HepG2 (cell line): Measurements from ENCODE around the gene CSTF1. TPM values are rescaled to one million over a fixed set of nuclear protein-coding genes. Genes with fewer than 3 reads are reported as not detected.

ENCODE experiments used
- AHR ChIP-seq: IDR thresholded peaks from 2 replicates; pipeline ENCODE4 v1.6.1; 2018; ENCODE audit warnings: missing genetic modification reagents, missing compliant biosample characterization
- BCL6 ChIP-seq: IDR thresholded peaks from 2 replicates; pipeline ENCODE4 v1.6.1; 2016; ENCODE audit warnings: missing genetic modification reagents, missing compliant biosample characterization
- BRCA1 ChIP-seq: sonication (generic); formaldehyde crosslinking; IDR thresholded peaks from 2 replicates; pipeline ENCODE4 v1.4.0; 2020; ENCODE audit warnings: missing genetic modification reagents
- BRD4 ChIP-seq: sonication (generic); formaldehyde crosslinking; IDR thresholded peaks from 2 replicates; pipeline ENCODE4 v1.4.0; 2020; ENCODE audit warnings: missing genetic modification reagents
- DMAP1 ChIP-seq: IDR thresholded peaks from 2 replicates; pipeline ENCODE4 v1.6.1; 2016
- FLYWCH1 ChIP-seq: sonication (generic); formaldehyde crosslinking; IDR thresholded peaks from 2 replicates; pipeline ENCODE4 v1.8.1; 2023; ENCODE audit warnings: mild to moderate bottlenecking, missing genetic modification reagents
- GFI1 ChIP-seq: sonication (generic); formaldehyde crosslinking; IDR thresholded peaks from 2 replicates; pipeline ENCODE4 v1.5.0; 2020; ENCODE audit warnings: missing genetic modification reagents, mild to moderate bottlenecking, borderline replicate concordance
- KDM5B ChIP-seq: sonication (generic); formaldehyde crosslinking; IDR thresholded peaks from 2 replicates; pipeline ENCODE4 v1.4.0; 2020; ENCODE audit warnings: missing genetic modification reagents, mild to moderate bottlenecking, borderline replicate concordance
- NR2F2 ChIP-seq: IDR thresholded peaks from 2 replicates; pipeline ENCODE4 v1.6.1; 2012; ENCODE audit warnings: low read depth, inconsistent platforms, borderline replicate concordance
- RFX5 ChIP-seq: IDR thresholded peaks from 2 replicates; pipeline ENCODE4 v1.6.1; 2011; ENCODE audit warnings: low read depth, low read length, improper control_type of control experiment
- RORA ChIP-seq: sonication (generic); formaldehyde crosslinking; IDR thresholded peaks from 2 replicates; pipeline ENCODE4 v1.5.0; 2020; ENCODE audit warnings: mild to moderate bottlenecking, missing genetic modification reagents, moderate library complexity
- SETDB1 ChIP-seq: sonication (generic); formaldehyde crosslinking; IDR thresholded peaks from 2 replicates; pipeline ENCODE4 v1.5.1; 2020; ENCODE audit warnings: missing genetic modification reagents, mild to moderate bottlenecking, borderline replicate concordance
- SKI ChIP-seq: fragments of 450-650 bp; IDR thresholded peaks from one replicate; pipeline ENCODE4 v1.6.1; 2018; ENCODE audit warnings: mild to moderate bottlenecking; ENCODE audit not compliant: partially characterized antibody
- SUZ12 ChIP-seq: fragments of 150-350 bp; IDR thresholded peaks from 2 replicates; pipeline ENCODE4 v1.6.1; 2014; ENCODE audit warnings: low read depth, low read length
- TCF12 ChIP-seq, 2 experiments: fragments of 450-650 bp in 1 of 2; sonication (generic) in 1 of 2; formaldehyde crosslinking in 1 of 2; IDR thresholded peaks; 2 replicates each; pipeline versions ENCODE4 v1.6.1 to v1.8.0; 2017 to 2022; ENCODE audit warnings: antibody characterized with exemption in 1 of 2, mild to moderate bottlenecking in 1 of 2, missing genetic modification reagents in 1 of 2, moderate library complexity in 1 of 2
- TEAD3 ChIP-seq: optimal IDR thresholded peaks from 2 replicates; pipeline ENCODE3; 2016; ENCODE audit warnings: borderline replicate concordance
- ZFX ChIP-seq: sonication (generic); formaldehyde crosslinking; IDR thresholded peaks from 2 replicates; pipeline ENCODE4 v1.4.0; 2020; ENCODE audit warnings: mild to moderate bottlenecking, low read depth, missing genetic modification reagents, moderate library complexity
- ZNF20 ChIP-seq: sonication (generic); formaldehyde crosslinking; IDR thresholded peaks from 2 replicates; pipeline ENCODE4 v1.4.0; 2020; ENCODE audit warnings: mild to moderate bottlenecking, moderate library complexity, missing genetic modification reagents
- ZNF24 ChIP-seq: fragments of 450-650 bp; IDR thresholded peaks from 2 replicates; pipeline ENCODE4 v1.6.1; 2017; ENCODE audit warnings: antibody characterized with exemption, mild to moderate bottlenecking
- ZNF253 ChIP-seq: sonication (generic); formaldehyde crosslinking; IDR thresholded peaks from 2 replicates; pipeline ENCODE4 v1.8.0; 2022; ENCODE audit warnings: mild to moderate bottlenecking, missing genetic modification reagents, borderline replicate concordance
- ZNF441 ChIP-seq: sonication (generic); formaldehyde crosslinking; IDR thresholded peaks from 2 replicates; pipeline ENCODE4 v1.7.0; 2021; ENCODE audit warnings: missing genetic modification reagents, borderline replicate concordance
- ZNF451 ChIP-seq: sonication (generic); formaldehyde crosslinking; IDR thresholded peaks from 2 replicates; pipeline ENCODE4 v1.5.0; 2020; ENCODE audit warnings: mild to moderate bottlenecking, missing genetic modification reagents
- ZNF709 ChIP-seq: sonication (generic); formaldehyde crosslinking; IDR thresholded peaks from 2 replicates; pipeline ENCODE4 v1.5.0; 2020; ENCODE audit warnings: mild to moderate bottlenecking, missing genetic modification reagents
- ZNF777 ChIP-seq: sonication (generic); formaldehyde crosslinking; IDR thresholded peaks from 2 replicates; pipeline ENCODE4 v1.4.0; 2020; ENCODE audit warnings: missing genetic modification reagents
- polyA plus RNA-seq, 8 experiments: library from polyadenylated mRNA; depleted of rRNA in 3 of 8; stranded (reverse) in 7 of 8; unstranded in 1 of 8; fragments of >200 nt; fragmentation: Illumina TruSeq in 4 of 8; extraction: Trizol in 4 of 8; gene quantifications; 2 replicates each; pipeline versions ENCODE4 v1.2.1 to v1.2.3, GENCODE V29; 2011 to 2016; ENCODE audit warnings: low read depth in 4 of 8, missing spikeins in 1 of 8, mixed read lengths in 1 of 8; ENCODE audit not compliant: insufficient read depth in 1 of 8
- total RNA-seq, 5 experiments: library from RNA; depleted of rRNA; stranded (reverse); fragments of >200 nt; fragmentation: Illumina TruSeq; extraction: Trizol; gene quantifications; 2 replicates each; pipeline ENCODE4 v1.2.3, GENCODE V29; 2016; ENCODE audit warnings: low read depth in 1 of 5
- TF ChIP-seq, protein P1 (sequence below): sonication (generic); formaldehyde crosslinking; IDR thresholded peaks from 2 replicates; pipeline ENCODE4 v1.5.1; 2020; ENCODE audit warnings: mild to moderate bottlenecking, moderate library complexity, missing genetic modification reagents
- TF ChIP-seq, protein P2 (sequence below): sonication (generic); formaldehyde crosslinking; conservative IDR thresholded peaks from 2 replicates; pipeline ENCODE4 v1.5.0; 2020; ENCODE audit warnings: missing genetic modification reagents
- TF ChIP-seq, protein P3 (sequence below): sonication (generic); formaldehyde crosslinking; IDR thresholded peaks from 2 replicates; pipeline ENCODE4 v1.8.0; 2022; ENCODE audit warnings: missing genetic modification reagents, low read depth, mild to moderate bottlenecking, borderline replicate concordance

Gene CSTF1
- total and polyA plus RNA-seq, 2 of the 13 experiments (the other 11 are each of a cell fraction or from before 2014, with no cell fraction given) = 70.9 to 100 TPM

DNA sequence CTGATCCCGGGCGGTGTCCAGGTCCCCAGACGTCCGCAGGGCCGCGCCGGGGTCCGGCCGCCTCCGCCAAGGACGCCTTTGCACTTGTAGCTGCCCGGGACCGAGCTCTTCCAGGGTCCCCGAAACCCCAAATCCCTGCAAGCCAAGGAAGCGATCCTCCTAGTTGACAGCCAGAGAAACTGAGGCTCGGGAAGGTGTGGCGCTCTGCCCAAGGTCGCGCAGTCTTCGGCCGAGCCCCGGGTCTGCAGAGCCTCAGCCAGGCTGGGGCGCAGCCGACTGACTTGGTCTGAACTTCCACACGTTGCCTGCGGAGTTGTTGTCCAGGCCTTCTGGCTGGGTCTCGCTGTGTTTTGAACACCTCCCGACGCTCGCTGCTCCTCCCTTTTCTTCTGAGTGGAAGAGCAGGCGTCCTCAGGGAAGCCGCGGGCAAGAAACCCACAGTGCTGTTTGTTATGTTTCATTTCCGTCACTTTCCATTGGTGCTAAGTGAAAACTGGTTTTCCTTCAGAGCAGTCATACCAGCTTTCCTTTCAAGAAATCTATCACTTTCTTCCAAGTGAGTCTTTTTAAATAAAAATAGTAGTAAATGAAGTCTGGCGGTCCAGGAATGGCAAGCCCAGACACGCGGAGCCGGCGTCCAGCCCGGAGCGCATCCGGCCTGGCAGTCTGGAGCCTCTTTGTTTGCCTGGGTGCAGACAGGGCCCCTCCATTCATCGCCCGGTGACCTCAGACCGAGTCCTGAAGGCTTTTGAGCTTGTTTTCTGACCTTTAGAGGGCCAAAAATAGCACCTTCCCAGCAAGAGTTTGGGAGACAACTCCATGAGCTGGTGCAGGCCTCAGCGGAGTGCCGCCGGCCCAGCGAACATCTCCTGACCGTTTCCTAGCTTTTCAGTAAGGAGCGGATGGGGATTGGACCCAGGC lies 33.0 kb upstream of the CSTF1 start (continued):
- TF ChIP-seq RORA (CRISPR knock-in tag) (no peak), FLYWCH1 (no peak), SUZ12 (no peak), BRD4 (no peak), BRCA1 (CRISPR knock-in tag) (no peak; the same call in 1 of the 2 replicates), GFI1 (CRISPR knock-in tag) (peak; percentile 28; the same call in 1 of the 2 replicates), TCF12 (IDR thresholded peaks at IDR 0.05) (no peak), TCF12 (CRISPR knock-in tag; IDR thresholded peaks at IDR 0.05) (no peak), SKI (peak; percentile 80), ZNF20 (CRISPR knock-in tag) (peak; percentile 90; the same call in 1 of the 2 replicates), TEAD3 (CRISPR knock-in tag) (no peak), AHR (no peak), RFX5 (no peak), ZNF24 (no peak), ZNF253 (CRISPR knock-in tag) (peak; percentile 8; the same call in 1 of the 2 replicates), ZFX (peak; percentile 94), SETDB1 (no peak), DMAP1 (CRISPR knock-in tag) (no peak; the same call in 1 of the 2 replicates), NR2F2 (peak; percentile 48; the same call in 1 of the 2 replicates), KDM5B (peak; percentile 81; the same call in 1 of the 2 replicates), ZNF777 (CRISPR knock-in tag) (peak; percentile 33; the same call in 1 of the 2 replicates), ZNF709 (CRISPR knock-in tag) (no peak), ZNF441 (peak; percentile 40), ZNF451 (CRISPR knock-in tag) (no peak; the same call in 1 of the 2 replicates), BCL6 (CRISPR knock-in tag) (peak; percentile 67; the same call in 1 of the 2 replicates)
- TF ChIP-seq, protein P1, sequence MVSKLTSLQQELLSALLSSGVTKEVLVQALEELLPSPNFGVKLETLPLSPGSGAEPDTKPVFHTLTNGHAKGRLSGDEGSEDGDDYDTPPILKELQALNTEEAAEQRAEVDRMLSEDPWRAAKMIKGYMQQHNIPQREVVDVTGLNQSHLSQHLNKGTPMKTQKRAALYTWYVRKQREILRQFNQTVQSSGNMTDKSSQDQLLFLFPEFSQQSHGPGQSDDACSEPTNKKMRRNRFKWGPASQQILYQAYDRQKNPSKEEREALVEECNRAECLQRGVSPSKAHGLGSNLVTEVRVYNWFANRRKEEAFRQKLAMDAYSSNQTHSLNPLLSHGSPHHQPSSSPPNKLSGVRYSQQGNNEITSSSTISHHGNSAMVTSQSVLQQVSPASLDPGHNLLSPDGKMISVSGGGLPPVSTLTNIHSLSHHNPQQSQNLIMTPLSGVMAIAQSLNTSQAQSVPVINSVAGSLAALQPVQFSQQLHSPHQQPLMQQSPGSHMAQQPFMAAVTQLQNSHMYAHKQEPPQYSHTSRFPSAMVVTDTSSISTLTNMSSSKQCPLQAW = 0 out of 2 replicates have a peak, but pooled peaks have one; percentile 57
- TF ChIP-seq, protein P2, sequence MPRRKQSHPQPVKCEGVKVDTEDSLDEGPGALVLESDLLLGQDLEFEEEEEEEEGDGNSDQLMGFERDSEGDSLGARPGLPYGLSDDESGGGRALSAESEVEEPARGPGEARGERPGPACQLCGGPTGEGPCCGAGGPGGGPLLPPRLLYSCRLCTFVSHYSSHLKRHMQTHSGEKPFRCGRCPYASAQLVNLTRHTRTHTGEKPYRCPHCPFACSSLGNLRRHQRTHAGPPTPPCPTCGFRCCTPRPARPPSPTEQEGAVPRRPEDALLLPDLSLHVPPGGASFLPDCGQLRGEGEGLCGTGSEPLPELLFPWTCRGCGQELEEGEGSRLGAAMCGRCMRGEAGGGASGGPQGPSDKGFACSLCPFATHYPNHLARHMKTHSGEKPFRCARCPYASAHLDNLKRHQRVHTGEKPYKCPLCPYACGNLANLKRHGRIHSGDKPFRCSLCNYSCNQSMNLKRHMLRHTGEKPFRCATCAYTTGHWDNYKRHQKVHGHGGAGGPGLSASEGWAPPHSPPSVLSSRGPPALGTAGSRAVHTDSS (CRISPR knock-in tag) = no peak
- TF ChIP-seq, protein P3, sequence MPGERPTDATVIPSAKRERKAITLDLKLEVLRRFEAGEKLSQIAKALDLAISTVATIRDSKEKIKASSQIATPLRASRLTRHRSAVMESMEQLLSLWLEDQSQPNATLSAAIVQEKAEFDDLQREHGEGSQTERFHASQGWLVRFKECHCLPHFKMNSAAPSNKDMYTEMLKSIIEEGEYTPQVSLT (CRISPR knock-in tag) = no peak
